Measurements from ENCODE around the gene NUCB1. TPM values are rescaled to one million over a fixed set of nuclear protein-coding genes. Genes with fewer than 3 reads are reported as not detected.

NUCB1 gene
- total RNA-seq, 1 experiment from 2014 or later = 199 TPM

Other genes starting within 250 kb of the NUCB1 start
- 0.58 TPM in 1 of 2 replicates, not detected in the other for gene NTN5, start 227.3 kb upstream of the NUCB1 start, total RNA-seq (2014; rRNA removed; shearing (Covaris generic))
- not detected in 2 replicates for gene FUT2, start 204.3 kb upstream of the NUCB1 start, total RNA-seq (2014; rRNA removed; shearing (Covaris generic))
- gene MAMSTR, start 180.6 kb upstream of the NUCB1 start, total RNA-seq (2014; rRNA removed; shearing (Covaris generic)) = 0.31 and 0.51 TPM in 2 replicates
- gene RASIP1, start 159.7 kb upstream of the NUCB1 start, total RNA-seq (2014; rRNA removed; shearing (Covaris generic)) = 0.14 TPM in 1 of 2 replicates, not detected in the other
- gene IZUMO1, start 153.4 kb upstream of the NUCB1 start, total RNA-seq (2014; rRNA removed; shearing (Covaris generic)) = not detected in 2 replicates
- gene FUT1, start 147.7 kb upstream of the NUCB1 start, total RNA-seq (2014; rRNA removed; shearing (Covaris generic)) = 0.25 TPM in 1 of 2 replicates, not detected in the other
- not detected in 2 replicates for gene FGF21, start 144.8 kb upstream of the NUCB1 start, total RNA-seq (2014; rRNA removed; shearing (Covaris generic))
- 45.4 and 47.3 TPM in 2 replicates for gene BCAT2, start 89.3 kb upstream of the NUCB1 start, total RNA-seq (2014; rRNA removed; shearing (Covaris generic))
- not detected in 2 replicates for gene HSD17B14, start 63.8 kb upstream of the NUCB1 start, total RNA-seq (2014; rRNA removed; shearing (Covaris generic))
- gene PLEKHA4, start 31.7 kb upstream of the NUCB1 start, total RNA-seq (2014; rRNA removed; shearing (Covaris generic)) = 2.9 and 5.4 TPM in 2 replicates
- gene PPP1R15A, start 27.9 kb upstream of the NUCB1 start, total RNA-seq (2014; rRNA removed; shearing (Covaris generic)) = 15.8 and 16.1 TPM in 2 replicates
- gene TULP2, start 1.6 kb upstream of the NUCB1 start, total RNA-seq (2014; rRNA removed; shearing (Covaris generic)) = not detected in 2 replicates
- gene DHDH, start 33.4 kb downstream of the NUCB1 start, total RNA-seq (2014; rRNA removed; shearing (Covaris generic)) = 0.27 TPM in 1 of 2 replicates, not detected in the other
- gene BAX, start 54.6 kb downstream of the NUCB1 start, total RNA-seq (2014; rRNA removed; shearing (Covaris generic)) = 132 and 135 TPM in 2 replicates
- 22,782 and 25,960 TPM in 2 replicates for gene FTL, start 65.0 kb downstream of the NUCB1 start, total RNA-seq (2014; rRNA removed; shearing (Covaris generic))
- gene GYS1, start 93.0 kb downstream of the NUCB1 start, total RNA-seq (2014; rRNA removed; shearing (Covaris generic)) = 31.7 and 31.9 TPM in 2 replicates
- 353 and 374 TPM in 2 replicates for gene RUVBL2, start 93.6 kb downstream of the NUCB1 start, total RNA-seq (2014; rRNA removed; shearing (Covaris generic))
- not detected in 2 replicates for gene LHB, start 116.8 kb downstream of the NUCB1 start, total RNA-seq (2014; rRNA removed; shearing (Covaris generic))
- gene CGB3, start 124.0 kb downstream of the NUCB1 start, total RNA-seq (2014; rRNA removed; shearing (Covaris generic)) = not detected in 2 replicates
- not detected in 2 replicates for gene CGB2, start 131.6 kb downstream of the NUCB1 start, total RNA-seq (2014; rRNA removed; shearing (Covaris generic))
- 0.77 and 11.4 TPM in 2 replicates for gene CGB1, start 136.6 kb downstream of the NUCB1 start, total RNA-seq (2014; rRNA removed; shearing (Covaris generic))
- gene CGB5, start 143.5 kb downstream of the NUCB1 start, total RNA-seq (2014; rRNA removed; shearing (Covaris generic)) = 0.33 and 3.3 TPM in 2 replicates
- gene CGB8, start 148.8 kb downstream of the NUCB1 start, total RNA-seq (2014; rRNA removed; shearing (Covaris generic)) = 1.5 TPM in 1 of 2 replicates, not detected in the other
- not detected in 2 replicates for gene CGB7, start 157.4 kb downstream of the NUCB1 start, total RNA-seq (2014; rRNA removed; shearing (Covaris generic))
- not detected in 2 replicates for gene NTF4, start 164.5 kb downstream of the NUCB1 start, total RNA-seq (2014; rRNA removed; shearing (Covaris generic))
- gene KCNA7, start 172.4 kb downstream of the NUCB1 start, total RNA-seq (2014; rRNA removed; shearing (Covaris generic)) = not detected in 2 replicates
- 138 and 189 TPM in 2 replicates for gene SNRNP70, start 185.1 kb downstream of the NUCB1 start, total RNA-seq (2014; rRNA removed; shearing (Covaris generic))
- 4.1 and 15.2 TPM in 2 replicates for gene LIN7B, start 214.1 kb downstream of the NUCB1 start, total RNA-seq (2014; rRNA removed; shearing (Covaris generic))
- gene C19orf73, start 218.8 kb downstream of the NUCB1 start, total RNA-seq (2014; rRNA removed; shearing (Covaris generic)) = 0.80 and 7.3 TPM in 2 replicates
- gene PPFIA3, start 219.2 kb downstream of the NUCB1 start, total RNA-seq (2014; rRNA removed; shearing (Covaris generic)) = 5.4 and 6.9 TPM in 2 replicates

Measured in H4 (cell line).